ENCODE data around the gene NFIA.

Gene NFIA

DNA sequence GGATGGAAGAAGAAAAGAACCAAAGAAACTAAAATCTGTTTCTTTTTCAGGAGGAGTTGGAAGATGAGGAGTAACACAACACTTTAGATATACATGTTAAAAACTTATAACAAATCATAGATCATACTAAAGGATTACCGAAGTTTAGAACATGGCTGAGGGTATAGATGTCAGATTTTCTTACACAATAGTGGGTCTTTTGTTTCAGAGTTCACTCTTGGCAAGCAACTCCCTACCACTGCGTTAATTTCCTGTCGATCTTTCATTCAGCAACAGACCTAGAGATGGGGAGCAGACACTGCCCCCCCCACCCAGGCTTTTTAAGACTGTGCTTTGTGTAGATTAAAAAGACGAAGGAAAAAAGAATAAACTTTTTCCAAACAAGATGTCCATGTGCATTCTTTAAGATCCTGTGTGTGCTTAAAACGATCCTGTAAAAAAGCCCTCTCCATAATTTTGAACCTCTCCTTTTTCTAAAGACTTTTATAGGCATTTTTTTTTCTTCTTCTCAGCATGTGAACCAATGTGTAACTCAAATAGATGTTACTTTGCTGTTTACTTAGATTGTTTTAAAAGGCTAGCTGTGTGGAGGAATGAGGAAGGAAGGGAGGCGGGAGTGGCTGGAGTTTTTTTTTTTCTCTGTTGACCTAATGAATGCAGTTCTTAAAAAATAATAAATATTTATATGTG is 50.4 kb downstream of the NFIA start:
- no peak for DNase-seq

DNA sequence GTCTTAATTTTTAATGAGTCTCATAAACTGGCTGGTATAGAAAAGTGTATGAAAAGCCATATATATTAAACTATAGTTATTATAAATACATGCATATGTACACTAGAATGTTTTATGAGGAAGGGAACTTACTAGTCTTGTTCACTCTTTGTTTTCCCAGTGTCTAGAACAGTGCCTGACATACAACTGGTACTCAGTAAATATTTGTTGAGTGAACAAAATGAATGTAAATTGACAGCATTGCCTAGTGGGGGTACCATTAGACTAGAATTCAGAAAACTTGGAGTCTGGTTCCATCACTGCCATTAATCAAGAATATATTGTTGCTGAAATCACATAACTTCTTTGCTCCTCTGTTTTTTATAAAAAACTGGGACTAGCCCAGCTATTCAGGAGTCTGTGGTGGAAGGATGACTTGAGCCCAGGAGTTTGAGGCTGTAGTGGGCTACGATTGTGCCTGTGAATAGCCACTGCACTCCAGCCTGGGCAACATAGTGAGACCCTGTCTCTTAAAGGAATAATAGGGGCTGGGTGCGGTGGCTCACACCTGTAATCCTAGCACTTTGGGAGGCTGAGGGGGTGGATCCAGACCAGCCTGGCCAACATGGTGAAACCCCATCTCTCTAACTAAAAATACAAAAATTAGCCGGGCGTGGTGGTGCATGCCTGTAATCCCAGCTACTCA is 51.1 kb downstream of the NFIA start:
- DNase-seq, result no peak

DNA sequence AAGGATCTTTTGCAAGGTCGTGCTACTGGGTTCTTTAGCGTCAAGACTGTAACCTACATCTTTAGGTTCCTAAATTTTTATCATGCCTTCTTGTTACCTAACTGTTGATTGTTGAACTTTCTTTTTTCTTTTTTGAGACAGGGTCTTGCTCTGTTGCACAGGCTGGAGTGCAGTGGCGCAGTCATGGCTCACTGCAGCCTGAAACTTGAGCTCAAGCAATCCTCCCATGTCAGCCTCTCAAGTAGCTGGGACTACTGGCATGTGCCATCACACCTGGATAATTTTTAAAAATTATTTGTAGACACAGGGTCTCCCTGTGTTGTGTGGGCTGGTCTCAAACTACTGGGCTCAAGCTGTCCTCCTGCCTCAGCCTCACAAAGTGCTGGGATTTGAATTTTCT is 52.9 kb downstream of the NFIA start:
- DNase-seq, result no peak

GRCh38 chr1:61138305-61138704 is 55.9 kb downstream of the NFIA start:
- DNase-seq, result no peak

GRCh38 chr1:61138921-61139774 is 56.8 kb downstream of the NFIA start:
- DNase-seq, result no peak

DNA sequence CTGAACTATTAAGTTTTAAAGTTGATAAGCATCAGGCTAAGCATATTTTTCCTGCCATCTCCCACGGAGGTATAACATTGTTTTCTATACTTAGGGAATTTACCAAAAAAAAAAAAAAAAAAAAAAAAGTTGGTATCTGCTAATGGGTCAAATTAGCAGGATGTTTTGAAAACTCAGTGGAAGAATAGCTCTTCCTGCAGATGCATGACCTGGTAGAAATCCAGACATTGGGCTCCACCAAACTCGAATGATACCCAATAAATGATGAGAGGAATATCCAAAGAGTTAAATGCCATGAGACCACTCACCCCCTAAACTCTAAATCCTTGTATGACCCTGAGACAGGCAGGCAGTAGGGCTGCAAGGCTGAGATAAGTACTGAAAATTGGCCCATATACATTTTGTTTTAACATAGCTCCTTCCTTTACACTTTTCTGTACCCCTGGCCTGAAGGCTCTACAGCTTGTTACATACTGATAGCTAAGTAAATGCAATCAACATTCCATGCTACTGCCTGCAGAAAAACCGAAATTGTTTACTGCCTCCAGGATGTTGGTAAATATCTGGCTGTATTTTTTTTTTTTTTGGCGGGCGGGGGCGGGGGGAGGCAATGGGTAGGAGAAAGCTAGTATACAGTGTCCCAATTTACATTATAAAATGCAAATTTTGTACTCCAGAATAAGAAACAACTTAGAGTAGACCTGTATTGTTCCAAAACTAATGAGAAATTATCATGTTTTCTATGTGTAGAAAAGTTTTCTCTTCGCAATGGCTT is 57.6 kb downstream of the NFIA start:
- DNase-seq, result no peak

- DNase-seq, result no peak
These were observed 58.4 kb downstream of the NFIA start for GRCh38 chr1:61140778-61141177.

- DNase-seq, result no peak
These were observed 59.1 kb downstream of the NFIA start for GRCh38 chr1:61141288-61142042.

- DNase-seq, result no peak
These were observed 59.7 kb downstream of the NFIA start for GRCh38 chr1:61142043-61142440.

GRCh38 chr1:61142726-61143500 is 60.6 kb downstream of the NFIA start:
- no peak for DNase-seq

GRCh38 chr1:61143821-61144424 is 61.6 kb downstream of the NFIA start:
- DNase-seq, result no peak

- no peak for DNase-seq
These were observed 66.9 kb downstream of the NFIA start for GRCh38 chr1:61149010-61149860.

GRCh38 chr1:61151565-61151964 is 69.2 kb downstream of the NFIA start:
- no peak for DNase-seq

DNA sequence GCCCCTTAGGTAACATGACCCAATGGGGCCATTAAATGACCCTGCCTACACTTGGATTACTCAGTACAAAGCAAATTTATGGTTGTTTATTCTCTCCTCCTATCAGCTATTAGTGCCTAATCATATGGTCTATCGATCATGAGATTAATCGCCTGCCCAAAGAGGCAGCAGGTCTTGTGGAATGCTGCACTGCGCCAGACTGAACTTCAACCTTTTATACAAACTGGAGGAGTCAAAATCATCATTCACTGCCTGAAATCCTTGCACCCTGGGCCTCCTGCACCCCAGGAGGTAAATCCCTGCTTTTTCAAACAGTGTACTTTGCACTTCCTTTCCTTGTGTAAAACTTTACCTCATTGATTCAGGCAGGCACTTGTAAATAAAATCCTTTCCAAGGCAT is 69.7 kb downstream of the NFIA start:
- DNase-seq, result no peak

DNA sequence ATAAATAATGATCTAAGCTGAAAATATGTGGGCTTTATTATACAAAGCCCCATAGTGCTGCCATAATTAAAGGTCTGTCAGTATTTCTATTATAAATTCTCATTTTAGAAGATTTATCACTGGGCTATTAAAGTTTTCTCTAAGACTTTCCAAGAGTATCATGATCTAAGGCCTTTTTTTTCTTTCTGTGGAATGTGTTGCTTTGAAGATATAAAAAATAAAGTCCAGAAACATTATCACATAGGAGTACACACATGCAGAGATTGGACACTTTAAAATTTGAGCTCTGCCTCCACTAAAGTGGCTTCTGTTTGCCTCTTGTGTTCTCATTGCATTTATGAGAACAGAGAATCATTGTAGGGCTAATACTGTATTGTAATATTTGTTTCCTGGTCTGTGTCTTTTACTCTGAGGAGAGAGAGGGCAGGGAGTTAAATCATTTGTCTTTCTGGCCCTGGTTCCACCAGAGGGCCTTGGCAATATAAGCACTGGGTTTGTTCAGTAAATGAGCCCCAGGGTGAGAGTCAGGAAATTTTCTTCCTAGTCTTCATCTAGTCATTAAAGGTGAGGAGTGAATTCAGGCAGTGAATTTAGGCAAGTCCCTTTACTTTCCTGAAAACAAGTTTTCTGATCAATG is 70.2 kb downstream of the NFIA start:
- DNase-seq, result no peak

GRCh38 chr1:61156576-61157467 is 74.5 kb downstream of the NFIA start:
- DNase-seq, result no peak

- DNase-seq, result no peak
These were observed 75.2 kb downstream of the NFIA start for GRCh38 chr1:61157468-61157987.

DNA sequence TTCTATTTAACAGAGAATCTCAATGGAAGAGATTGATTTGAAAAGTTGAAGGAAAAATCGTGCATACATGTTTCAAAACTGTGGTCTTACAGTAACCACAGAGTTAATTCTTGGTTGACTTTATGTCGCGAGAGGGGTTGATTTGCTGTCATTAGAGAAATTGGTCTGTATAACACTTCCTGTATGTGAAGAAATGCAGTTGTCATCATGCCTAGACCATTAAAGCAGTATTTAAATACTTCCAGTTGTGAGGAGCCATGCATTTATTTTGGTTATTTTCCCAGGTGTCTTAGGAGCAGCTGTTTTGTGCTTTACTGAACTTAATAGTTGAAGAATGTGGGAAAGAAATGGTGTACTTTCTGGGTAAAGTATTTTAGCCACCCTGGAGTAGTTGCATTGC is 76.2 kb downstream of the NFIA start:
- no peak for DNase-seq
